HEK293 (cell line): Measurements from ENCODE around the gene PRSS22.

Experiments
- CTCF ChIA-PET: fragments of 350-600 bp; formaldehyde crosslinking; extraction: SDS; loops from one replicate; lab custom pipeline; 2021; ENCODE audit warnings: antibody characterized with exemption; lab: Yijun Ruan, JAX
- POLR2A ChIA-PET: fragments of 300-600 bp; formaldehyde crosslinking; extraction: SDS; loops from one replicate; lab custom pipeline; 2020; ENCODE audit warnings: antibody characterized with exemption, inconsistent platforms; lab: Yijun Ruan, JAX
- H3K27ac ChIP-seq: fragments of 200-500 bp; sonication (Bioruptor generic); 2 replicates; pipeline ENCODE4 v1.5.1; 2014; ENCODE audit warnings: low read depth, low read length, control low read depth, inconsistent platforms; ENCODE audit errors: extremely low read depth
- H3K36me3 ChIP-seq, 2 experiments: fragments of 200-500 bp in 1 of 2; sonication (Bioruptor generic) in 1 of 2; 1 replicate in 1 of 2; 2 replicates in 1 of 2; pipeline ENCODE4 v1.5.1; 2014 to 2017; ENCODE audit warnings: inconsistent platforms in 2 of 2, low read length in 2 of 2; ENCODE audit not compliant: control insufficient read depth in 2 of 2, insufficient read depth in 1 of 2
- H3K4me1 ChIP-seq: fragments of 200-500 bp; sonication (Bioruptor generic); 2 replicates; pipeline ENCODE4 v1.5.1; 2014; ENCODE audit warnings: mild to moderate bottlenecking, low read length, inconsistent platforms; ENCODE audit not compliant: control insufficient read depth, insufficient read depth
- H3K4me3 ChIP-seq: 2 replicates; pipeline ENCODE4 v1.5.1; 2011; ENCODE audit warnings: low read depth, mild to moderate bottlenecking, control low read depth, low read length, moderate library complexity
- H3K9me3 ChIP-seq: fragments of 200-500 bp; sonication (Bioruptor generic); 2 replicates; pipeline ENCODE4 v1.5.1; 2014; ENCODE audit warnings: low read depth, low read length, inconsistent platforms; ENCODE audit not compliant: control insufficient read depth, insufficient read depth
- AEBP2 ChIP-seq: fragments of 450-650 bp; formaldehyde crosslinking; IDR thresholded peaks from 2 replicates; pipeline ENCODE4 v1.5.1; 2016; ENCODE audit warnings: missing biosample characterization, missing genetic modification characterization, borderline replicate concordance
- INSM2 ChIP-seq: fragments of 450-650 bp; formaldehyde crosslinking; IDR thresholded peaks from 2 replicates; pipeline ENCODE4 v1.5.1; 2016; ENCODE audit warnings: missing biosample characterization, missing genetic modification characterization
- KLF1 ChIP-seq: fragments of 450-650 bp; formaldehyde crosslinking; IDR thresholded peaks from 2 replicates; pipeline ENCODE4 v1.5.1; 2016; ENCODE audit warnings: missing biosample characterization, missing genetic modification characterization
- KLF17 ChIP-seq: fragments of 450-650 bp; formaldehyde crosslinking; IDR thresholded peaks from 2 replicates; pipeline ENCODE4 v1.5.1; 2016; ENCODE audit warnings: missing biosample characterization, missing genetic modification characterization
- MZF1 ChIP-seq: fragments of 450-650 bp; formaldehyde crosslinking; IDR thresholded peaks from 2 replicates; pipeline ENCODE4 v1.5.1; 2017; ENCODE audit warnings: missing biosample characterization, missing genetic modification characterization, borderline replicate concordance
- ZBTB26 ChIP-seq: fragments of 450-650 bp; formaldehyde crosslinking; optimal IDR thresholded peaks from 2 replicates; pipeline ENCODE3; 2016; ENCODE audit warnings: missing biosample characterization, mild to moderate bottlenecking, missing genetic modification characterization
- ZBTB44 ChIP-seq: fragments of 450-650 bp; IDR thresholded peaks from 2 replicates; pipeline ENCODE4 v1.5.1; 2018; ENCODE audit warnings: missing biosample characterization, mild to moderate bottlenecking, missing genetic modification characterization
- ZBTB7A ChIP-seq: fragments of 450-650 bp; formaldehyde crosslinking; IDR thresholded peaks from 2 replicates; pipeline ENCODE4 v1.5.1; 2016; ENCODE audit warnings: low read depth, missing biosample characterization, missing genetic modification characterization
- ZFHX2 ChIP-seq: fragments of 450-650 bp; formaldehyde crosslinking; conservative IDR thresholded peaks from 2 replicates; pipeline ENCODE4 v1.5.1; 2016; ENCODE audit warnings: missing biosample characterization, missing genetic modification characterization
- ZFP37 ChIP-seq: fragments of 450-650 bp; formaldehyde crosslinking; IDR thresholded peaks from 2 replicates; pipeline ENCODE4 v1.5.1; 2016; ENCODE audit warnings: missing biosample characterization, missing genetic modification characterization
- ZFP41 ChIP-seq: fragments of 450-650 bp; formaldehyde crosslinking; IDR thresholded peaks from 2 replicates; pipeline ENCODE4 v1.5.1; 2016; ENCODE audit warnings: missing biosample characterization, missing genetic modification characterization, borderline replicate concordance
- ZNF140 ChIP-seq: fragments of 450-650 bp; formaldehyde crosslinking; IDR thresholded peaks from 2 replicates; pipeline ENCODE4 v1.5.1; 2016; ENCODE audit warnings: missing biosample characterization, missing genetic modification characterization
- ZNF157 ChIP-seq: fragments of 450-650 bp; formaldehyde crosslinking; IDR thresholded peaks from 2 replicates; pipeline ENCODE4 v1.5.1; 2016; ENCODE audit warnings: missing biosample characterization, missing genetic modification characterization
- ZNF211 ChIP-seq: fragments of 450-650 bp; formaldehyde crosslinking; IDR thresholded peaks from 2 replicates; pipeline ENCODE4 v1.5.1; 2016; ENCODE audit warnings: low read depth, missing biosample characterization, missing genetic modification characterization
- ZNF24 ChIP-seq: fragments of 450-650 bp; formaldehyde crosslinking; IDR thresholded peaks from 2 replicates; pipeline ENCODE4 v1.5.1; 2016; ENCODE audit warnings: missing biosample characterization, missing genetic modification characterization
- ZNF518A ChIP-seq: fragments of 450-650 bp; formaldehyde crosslinking; conservative IDR thresholded peaks from 2 replicates; pipeline ENCODE4 v1.5.1; 2016; ENCODE audit warnings: low read depth, missing biosample characterization, missing genetic modification characterization
- ZNF555 ChIP-seq: fragments of 450-650 bp; formaldehyde crosslinking; conservative IDR thresholded peaks from 2 replicates; pipeline ENCODE4 v1.5.1; 2017; ENCODE audit warnings: missing biosample characterization, mild to moderate bottlenecking, missing genetic modification characterization, inconsistent platforms
- ZNF692 ChIP-seq: fragments of 450-650 bp; formaldehyde crosslinking; IDR thresholded peaks from 2 replicates; pipeline ENCODE4 v1.5.1; 2016; ENCODE audit warnings: missing biosample characterization, missing genetic modification characterization
- ZNF704 ChIP-seq: fragments of 450-650 bp; formaldehyde crosslinking; IDR thresholded peaks from 2 replicates; pipeline ENCODE4 v1.5.1; 2016; ENCODE audit warnings: missing biosample characterization, missing genetic modification characterization

PRSS22 gene

GRCh38 chr16:2814551-2815298, 43.2 kb downstream of the PRSS22 start (continued):
- TF ChIP-seq MZF1 (tag by site-specific recombination), result no peak

- ChIA-PET POLR2A (interaction anchor here (1.0 kb wide), 1 partner anchor 55 kb away, joined by 4 read pairs; no protein-coding TSS in a partner anchor), CTCF (interaction anchor here (0.7 kb wide), 1 partner anchor 47 kb away, joined by 3 read pairs; no protein-coding TSS in a partner anchor)
- Histone ChIP-seq H3K36me3 (no peaks in the 10 kb centered on the region), H3K27ac (no peak overlapping the region), H3K4me3 (no peak overlapping the region), H3K4me1 (no peaks in the 10 kb centered on the region), H3K9me3 (no peaks in the 10 kb centered on the region)
- TF ChIP-seq KLF17 (tag by site-specific recombination) (0 out of 2 replicates have a peak, but pooled peaks have one; percentile 32), ZNF692 (no peak), ZBTB26 (tag by site-specific recombination) (no peak), ZNF157 (tag by site-specific recombination) (no peak), KLF1 (tag by site-specific recombination) (peak; percentile 73), ZBTB44 (tag by site-specific recombination) (no peak), ZNF704 (tag by site-specific recombination) (no peak), ZFP37 (no peak), ZNF211 (tag by site-specific recombination) (no peak), ZFP41 (tag by site-specific recombination) (no peak), ZFHX2 (peak; percentile 81), ZNF140 (tag by site-specific recombination) (no peak), ZNF518A (tag by site-specific recombination) (no peak), INSM2 (no peak), ZNF555 (tag by site-specific recombination) (no peak), AEBP2 (tag by site-specific recombination) (no peak), ZBTB7A (tag by site-specific recombination) (no peak), ZNF24 (tag by site-specific recombination) (no peak)
Measured at GRCh38 chr16:2813771-2814221, 44.2 kb downstream of the PRSS22 start.
